Nephron (organoid): ENCODE measurements around the gene PRKAG2.
A peak's percentile ranks its signal among the peaks of the same experiment; 100 is the strongest.

Experiments
- H3K27ac Mint-ChIP-seq, 3 experiments: 2 replicates each; pipeline ENCODE4 v1.8.0; 2020; ENCODE audit warnings: mixed read lengths in 3 of 3, mild to moderate bottlenecking in 2 of 3, moderate library complexity in 1 of 3
- H3K27me3 Mint-ChIP-seq: 2 replicates; pipeline ENCODE4 v1.8.0; 2021; ENCODE audit warnings: low read depth, mild to moderate bottlenecking, moderate library complexity, mixed read lengths
- H3K36me3 Mint-ChIP-seq: 2 replicates; pipeline ENCODE4 v1.8.0; 2020; ENCODE audit warnings: low read depth, mixed read lengths
- H3K4me1 Mint-ChIP-seq: 2 replicates; pipeline ENCODE4 v1.8.0; 2020; ENCODE audit warnings: mixed read lengths
- H3K4me3 Mint-ChIP-seq, 3 experiments: 2 replicates each; pipeline ENCODE4 v1.8.0; 2020; ENCODE audit warnings: mild to moderate bottlenecking in 3 of 3, mixed read lengths in 3 of 3, moderate library complexity in 2 of 3
- H3K9me3 Mint-ChIP-seq: 2 replicates; pipeline ENCODE4 v1.8.0; 2020; ENCODE audit warnings: mixed read lengths
- CTCF ChIP-seq, 3 experiments: fragments of 200-600 bp; sonication (generic); IDR thresholded peaks; one replicate each; pipeline ENCODE4 v1.5.0; 2021; ENCODE audit warnings: antibody characterized with exemption in 3 of 3; ENCODE audit not compliant: unreplicated experiment in 3 of 3

PRKAG2 gene

GRCh38 chr7:151631570-151631952 is 245.4 kb downstream of the PRKAG2 start:
- Mint-ChIP-seq H3K4me3 (peak overlapping the region; percentile 89 to 93 (median 91)), H3K36me3 (no peaks in the 10 kb centered on the region), H3K27me3 (peaks cover 52% of the 10 kb centered on the region), H3K9me3 (peaks cover 10% of the 10 kb centered on the region), H3K27ac (peak overlapping the region; percentile 25 to 91 (median 43)), H3K4me1 (peaks cover 30% of the 10 kb centered on the region)
- no peak for TF ChIP-seq CTCF (IDR thresholded peaks at IDR 0.05; ENCODE audit: unreplicated experiment in 3 of 3)

GRCh38 chr7:151630851-151631569 is 245.9 kb downstream of the PRKAG2 start:
- Mint-ChIP-seq H3K27me3 (peaks cover 52% of the 10 kb centered on the region), H3K36me3 (no peaks in the 10 kb centered on the region), H3K9me3 (peaks cover 10% of the 10 kb centered on the region), H3K4me3 (peak overlapping the region; percentile 89 to 93 (median 91)), H3K4me1 (peaks cover 30% of the 10 kb centered on the region), H3K27ac (peak overlapping the region; percentile 25 to 91 (median 43))
- TF ChIP-seq CTCF (IDR thresholded peaks at IDR 0.05; ENCODE audit: unreplicated experiment in 3 of 3), result no peak

GRCh38 chr7:151630358-151630757 is 246.6 kb downstream of the PRKAG2 start:
- no peak for TF ChIP-seq CTCF (IDR thresholded peaks at IDR 0.05; ENCODE audit: unreplicated experiment in 3 of 3)
- Mint-ChIP-seq H3K27ac (no peak overlapping the region), H3K4me1 (peaks cover 34% of the 10 kb centered on the region), H3K9me3 (peaks cover 7% of the 10 kb centered on the region), H3K4me3 (peak overlapping the region; percentile 89 to 93 (median 91)), H3K27me3 (peaks cover 49% of the 10 kb centered on the region), H3K36me3 (no peaks in the 10 kb centered on the region)

- H3K27ac Mint-ChIP-seq, result peak overlapping the region in 1 of 3 experiments; percentile 25
- peak overlapping the region; percentile 57 to 67 (median 59) for H3K4me3 Mint-ChIP-seq
- H3K9me3 Mint-ChIP-seq, result peaks cover 5% of the 10 kb centered on the region
- peaks cover 39% of the 10 kb centered on the region for H3K4me1 Mint-ChIP-seq
- TF ChIP-seq CTCF (IDR thresholded peaks at IDR 0.05; ENCODE audit: unreplicated experiment in 3 of 3), result no peak
- peaks cover 49% of the 10 kb centered on the region for H3K27me3 Mint-ChIP-seq
- no peaks in the 10 kb centered on the region for H3K36me3 Mint-ChIP-seq
These were observed 247.1 kb downstream of the PRKAG2 start for GRCh38 chr7:151629713-151630272.

GRCh38 chr7:151628846-151629604 is 247.9 kb downstream of the PRKAG2 start:
- no peak for TF ChIP-seq CTCF (IDR thresholded peaks at IDR 0.05; ENCODE audit: unreplicated experiment in 3 of 3)
- Mint-ChIP-seq H3K4me1 (peaks cover 40% of the 10 kb centered on the region), H3K4me3 (peak overlapping the region; percentile 39 to 59 (median 57)), H3K36me3 (no peaks in the 10 kb centered on the region), H3K27ac (no peak overlapping the region), H3K9me3 (peaks cover 5% of the 10 kb centered on the region), H3K27me3 (peaks cover 49% of the 10 kb centered on the region)
